KOPT-K1 (cell line): ENCODE measurements around the gene ZMIZ1.

Source experiments
- H3K27ac ChIP-seq: fragments of 200-600 bp; sonication (generic); 2 replicates; pipeline ENCODE4 v1.5.1; 2016; ENCODE audit warnings: antibody characterized with exemption, mild to moderate bottlenecking, low read depth, low read length; ENCODE audit not compliant: poor library complexity, severe bottlenecking
- H3K36me3 ChIP-seq: fragments of 200-600 bp; sonication (generic); 2 replicates; pipeline ENCODE4 v1.5.1; 2017; ENCODE audit warnings: antibody characterized with exemption, mild to moderate bottlenecking, low read length, moderate library complexity; ENCODE audit not compliant: insufficient read depth
- H3K9me3 ChIP-seq: fragments of 200-600 bp; sonication (generic); 2 replicates; pipeline ENCODE4 v1.5.1; 2017; ENCODE audit warnings: antibody characterized with exemption, low read length, mild to moderate bottlenecking; ENCODE audit not compliant: insufficient read depth, poor library complexity, severe bottlenecking

The ZMIZ1 gene

GRCh38 chr10:79045566-79046175 is 23.1 kb upstream of the ZMIZ1 start:
- Histone ChIP-seq H3K27ac (peak overlapping the region; percentile 98), H3K9me3 (no peaks in the 10 kb centered on the region), H3K36me3 (no peaks in the 10 kb centered on the region)

- H3K36me3 ChIP-seq: no peaks in the 10 kb centered on the region
- H3K27ac ChIP-seq: peak overlapping the region; percentile 98
- H3K9me3 ChIP-seq: no peaks in the 10 kb centered on the region
Measured at GRCh38 chr10:79046326-79046725, 22.4 kb upstream of the ZMIZ1 start.

GRCh38 chr10:79046741-79047583 is 21.8 kb upstream of the ZMIZ1 start:
- Histone ChIP-seq H3K36me3 (no peaks in the 10 kb centered on the region), H3K9me3 (no peaks in the 10 kb centered on the region), H3K27ac (peak overlapping the region; percentile 98)

- Histone ChIP-seq H3K9me3 (no peaks in the 10 kb centered on the region), H3K27ac (peak overlapping the region; percentile 98), H3K36me3 (no peaks in the 10 kb centered on the region)
Measured at GRCh38 chr10:79047584-79047874, 21.2 kb upstream of the ZMIZ1 start.

- H3K36me3 ChIP-seq: no peaks in the 10 kb centered on the region
- peak overlapping the region; percentile 98 for H3K27ac ChIP-seq
Measured at GRCh38 chr10:79047875-79048638, 20.7 kb upstream of the ZMIZ1 start.

GRCh38 chr10:79048639-79049550 is 19.9 kb upstream of the ZMIZ1 start:
- H3K36me3 ChIP-seq: no peaks in the 10 kb centered on the region
- peak overlapping the region; percentile 98 for H3K27ac ChIP-seq
- H3K9me3 ChIP-seq: no peaks in the 10 kb centered on the region

More at GRCh38 chr10:79047875-79048638, 20.7 kb upstream of the ZMIZ1 start:
- H3K9me3 ChIP-seq: no peaks in the 10 kb centered on the region

- no peaks in the 10 kb centered on the region for H3K36me3 ChIP-seq
- peak overlapping the region; percentile 46 for H3K27ac ChIP-seq
Measured at GRCh38 chr10:79049931-79050895, 18.6 kb upstream of the ZMIZ1 start.

GRCh38 chr10:79050896-79051555 is 17.7 kb upstream of the ZMIZ1 start:
- Histone ChIP-seq H3K9me3 (no peaks in the 10 kb centered on the region), H3K27ac (peak overlapping the region; percentile 13), H3K36me3 (no peaks in the 10 kb centered on the region)

More at GRCh38 chr10:79049931-79050895, 18.6 kb upstream of the ZMIZ1 start:
- no peaks in the 10 kb centered on the region for H3K9me3 ChIP-seq

GRCh38 chr10:79051766-79052165 is 17.0 kb upstream of the ZMIZ1 start:
- Histone ChIP-seq H3K9me3 (no peaks in the 10 kb centered on the region), H3K36me3 (no peaks in the 10 kb centered on the region), H3K27ac (no peak overlapping the region)

GRCh38 chr10:79052291-79053080 is 16.3 kb upstream of the ZMIZ1 start:
- no peak overlapping the region for H3K27ac ChIP-seq
- no peaks in the 10 kb centered on the region for H3K9me3 ChIP-seq
- no peaks in the 10 kb centered on the region for H3K36me3 ChIP-seq

GRCh38 chr10:79053081-79053434 is 15.7 kb upstream of the ZMIZ1 start:
- H3K9me3 ChIP-seq: no peaks in the 10 kb centered on the region
- no peaks in the 10 kb centered on the region for H3K36me3 ChIP-seq
- H3K27ac ChIP-seq: no peak overlapping the region

- Histone ChIP-seq H3K36me3 (no peaks in the 10 kb centered on the region), H3K27ac (no peak overlapping the region), H3K9me3 (no peaks in the 10 kb centered on the region)
Measured at GRCh38 chr10:79053481-79054202, 15.1 kb upstream of the ZMIZ1 start.
